HepG2 (cell line): ENCODE data around the gene CEACAM4. TPM values are rescaled to one million over a fixed set of nuclear protein-coding genes. Genes with fewer than 3 reads are reported as not detected.

Source experiments
- ATAC-seq: fragments of 200-7000 bp; cut with Tn5 transposase; 3 replicates; pipeline ENCODE4 v1.9.1; 2020; ENCODE audit warnings: mild to moderate bottlenecking, moderate library complexity
- BruUV-seq: library from RNA; stranded (reverse); fragments of 400-500 nt; replicated peaks from 2 replicates; lab custom pipeline; 2021; lab: Mats Ljungman, UMichigan
- CTCF ChIA-PET: fragments of 300-600 bp; formaldehyde crosslinking; extraction: SDS; loops from one replicate; lab custom pipeline; 2021; ENCODE audit warnings: low total read pairs, inconsistent platforms, low intra/inter-chr PET ratio; lab: Yijun Ruan, JAX
- POLR2A ChIA-PET: fragments of 350-600 bp; sonication (Branson Sonifier 250); formaldehyde crosslinking; loops from one replicate; lab custom pipeline; 2020; ENCODE audit warnings: antibody characterized with exemption, inconsistent platforms; lab: Yijun Ruan, JAX
- DNase-seq: peaks from one replicate; pipeline ENCODE4 v3.0.0-alpha.2; 2015; ENCODE audit warnings: low spot score
- FAIRE-seq: peaks from 3 replicates; lab custom pipeline; 2011; peaks lifted over from hg19 to GRCh38; lab: Jason Lieb, UNC
- H2AFZ ChIP-seq: one replicate; pipeline ENCODE4 v1.6.1; 2011; ENCODE audit warnings: low read length, inconsistent platforms
- H3K27ac ChIP-seq: fragments of 300-600 bp; 3 replicates; pipeline ENCODE4 v1.8.0; 2011; ENCODE audit warnings: mixed run types, mild to moderate bottlenecking, mixed read lengths, low read length, inconsistent platforms; ENCODE audit not compliant: insufficient read depth; ENCODE audit errors: extremely low read length
- H3K27me3 ChIP-seq, 2 experiments: fragments of 200-600 bp in 1 of 2; 2 replicates in 1 of 2; 3 replicates in 1 of 2; pipeline versions ENCODE4 v1.6.0 to v1.8.0; 2011; ENCODE audit warnings: low read length in 2 of 2, mild to moderate bottlenecking in 2 of 2, moderate library complexity in 2 of 2, inconsistent platforms in 1 of 2; ENCODE audit not compliant: insufficient read depth in 2 of 2, control insufficient read depth in 1 of 2
- H3K36me3 ChIP-seq, 2 experiments: fragments of 200-600 bp in 1 of 2; replicated peaks in 1 of 2; 2 replicates in 1 of 2; 3 replicates in 1 of 2; pipeline versions ENCODE4 v1.5.1 to v1.8.0; 2011; ENCODE audit warnings: low read length in 2 of 2, inconsistent platforms in 1 of 2; ENCODE audit not compliant: insufficient read depth in 2 of 2, control insufficient read depth in 1 of 2
- H3K4me1 ChIP-seq: 2 replicates; pipeline ENCODE4 v1.5.1; 2012; ENCODE audit warnings: low read length, inconsistent platforms; ENCODE audit not compliant: insufficient read depth
- H3K4me2 ChIP-seq: 2 replicates; pipeline ENCODE4 v1.6.0; 2011; ENCODE audit warnings: low read depth, low read length, inconsistent platforms
- H3K4me3 ChIP-seq, 3 experiments: fragments of 200-600 bp in 1 of 3; sonication (generic), shearing (Covaris generic) in 1 of 3; replicated peaks in 1 of 3; 2 replicates each; pipeline ENCODE4 v1.5.1; 2011 to 2016; ENCODE audit warnings: low read length in 3 of 3, inconsistent platforms in 2 of 3, low read depth in 2 of 3, mild to moderate bottlenecking in 2 of 3, control low read depth in 1 of 3, mixed read lengths in 1 of 3; ENCODE audit not compliant: insufficient read depth in 1 of 3
- H3K79me2 ChIP-seq: one replicate; pipeline ENCODE4 v1.6.1; 2011; ENCODE audit warnings: low read length, inconsistent platforms; ENCODE audit not compliant: insufficient read depth
- H3K9ac ChIP-seq: 2 replicates; pipeline ENCODE4 v1.6.0; 2011; ENCODE audit warnings: mild to moderate bottlenecking, low read depth, low read length, inconsistent platforms; ENCODE audit not compliant: insufficient read depth
- H3K9me3 ChIP-seq: 2 replicates; pipeline ENCODE4 v1.5.1; 2012; ENCODE audit warnings: mild to moderate bottlenecking, low read length
- H4K20me1 ChIP-seq: 2 replicates; pipeline ENCODE4 v1.6.0; 2011; ENCODE audit warnings: inconsistent platforms, mild to moderate bottlenecking, low read length, moderate library complexity; ENCODE audit not compliant: insufficient read depth
- ELK4 ChIP-seq: sonication (generic); formaldehyde crosslinking; IDR thresholded peaks from 2 replicates; pipeline ENCODE4 v1.9.0; 2021; ENCODE audit warnings: missing genetic modification reagents, borderline replicate concordance
- HNRNPLL ChIP-seq: fragments of 200-400 bp; formaldehyde crosslinking; IDR thresholded peaks from 2 replicates; pipeline ENCODE4 v1.6.1; 2017; ENCODE audit warnings: mild to moderate bottlenecking, low read depth, low read length; ENCODE audit not compliant: poor library complexity, severe bottlenecking
- KAT8 ChIP-seq: IDR thresholded peaks from 2 replicates; pipeline ENCODE4 v1.6.1; 2016; ENCODE audit warnings: missing genetic modification reagents, missing compliant biosample characterization
- NFIC ChIP-seq: IDR thresholded peaks from 2 replicates; pipeline ENCODE4 v1.6.1; 2012; ENCODE audit warnings: mild to moderate bottlenecking, low read length, inconsistent platforms
- NR3C1 ChIP-seq: sonication (generic); formaldehyde crosslinking; IDR thresholded peaks from 2 replicates; pipeline ENCODE4 v1.4.0; 2020; ENCODE audit warnings: missing genetic modification reagents
- RFX1 ChIP-seq: fragments of 450-650 bp; IDR thresholded peaks from 2 replicates; pipeline ENCODE4 v1.6.1; 2017
- SIX1 ChIP-seq: sonication (generic); formaldehyde crosslinking; IDR thresholded peaks from 2 replicates; pipeline ENCODE4 v1.4.0; 2020; ENCODE audit warnings: missing genetic modification reagents, borderline replicate concordance
- SMAD1 ChIP-seq: sonication (generic); formaldehyde crosslinking; IDR thresholded peaks from 2 replicates; pipeline ENCODE4 v1.4.0; 2020; ENCODE audit warnings: missing genetic modification reagents, low read depth, mild to moderate bottlenecking, borderline replicate concordance
- SNRNP70 ChIP-seq: fragments of 200-400 bp; formaldehyde crosslinking; IDR thresholded peaks from 2 replicates; pipeline ENCODE4 v1.6.1; 2017; ENCODE audit warnings: mild to moderate bottlenecking, low read depth, low read length, moderate library complexity
- STAG1 ChIP-seq: sonication (generic); formaldehyde crosslinking; IDR thresholded peaks from 2 replicates; pipeline ENCODE4 v1.4.0; 2020; ENCODE audit warnings: missing genetic modification reagents
- TAF15 ChIP-seq: fragments of 200-400 bp; formaldehyde crosslinking; IDR thresholded peaks from one replicate; pipeline ENCODE4 v1.6.1; 2018; ENCODE audit warnings: mild to moderate bottlenecking, low read depth, low read length; ENCODE audit not compliant: poor library complexity, severe bottlenecking
- TGIF2 ChIP-seq: IDR thresholded peaks from 2 replicates; pipeline ENCODE4 v1.6.1; 2016; ENCODE audit warnings: control low read depth, missing compliant biosample characterization
- ZNF138 ChIP-seq: sonication (generic); formaldehyde crosslinking; IDR thresholded peaks from 2 replicates; pipeline ENCODE4 v1.5.0; 2020; ENCODE audit warnings: mild to moderate bottlenecking, low read depth, missing genetic modification reagents
- ZNF335 ChIP-seq: sonication (generic); formaldehyde crosslinking; IDR thresholded peaks from 2 replicates; pipeline ENCODE4 v1.4.0; 2020; ENCODE audit warnings: missing genetic modification reagents
- ZNF350 ChIP-seq: sonication (generic); formaldehyde crosslinking; IDR thresholded peaks from 2 replicates; pipeline ENCODE4 v1.4.0; 2020; ENCODE audit warnings: mild to moderate bottlenecking, low read depth, missing genetic modification reagents, borderline replicate concordance
- ZNF792 ChIP-seq: IDR thresholded peaks from 2 replicates; pipeline ENCODE4 v1.6.1; 2016
- ZSCAN21 ChIP-seq: sonication (generic); formaldehyde crosslinking; IDR thresholded peaks from 2 replicates; pipeline ENCODE4 v1.8.0; 2022; ENCODE audit warnings: mild to moderate bottlenecking, missing genetic modification reagents, moderate library complexity, borderline replicate concordance
- WGBS: methylation state at CpG from one replicate; pipeline ENCODE4 v1.1.6; 2017; ENCODE audit warnings: low lambda C conversion rate; 5-methylcytosine and 5-hydroxymethylcytosine counted together
- in situ Hi-C: cut with HindIII; loops from 2 replicates; pipeline ENCODE4 v1.10.0; 2017; ENCODE audit warnings: low pct_unique_long_range_greater_than_20kb; ENCODE audit not compliant: extremely low pct_ligation_motif_present
- intact Hi-C: fragments of 100-400 bp; cut with micrococcal nuclease; formaldehyde crosslinking; loops from one replicate; pipeline ENCODE4 v1.10.0; 2022; ENCODE audit not compliant: unreplicated experiment
- polyA plus RNA-seq, 8 experiments: library from polyadenylated mRNA; depleted of rRNA in 3 of 8; stranded (reverse) in 7 of 8; unstranded in 1 of 8; fragments of >200 nt; fragmentation: Illumina TruSeq in 4 of 8; extraction: Trizol in 4 of 8; gene quantifications; 2 replicates each; pipeline versions ENCODE4 v1.2.1 to v1.2.3, GENCODE V29; 2011 to 2016; ENCODE audit warnings: low read depth in 4 of 8, missing spikeins in 1 of 8, mixed read lengths in 1 of 8; ENCODE audit not compliant: insufficient read depth in 1 of 8
- total RNA-seq, 5 experiments: library from RNA; depleted of rRNA; stranded (reverse); fragments of >200 nt; fragmentation: Illumina TruSeq; extraction: Trizol; gene quantifications; 2 replicates each; pipeline ENCODE4 v1.2.3, GENCODE V29; 2016; ENCODE audit warnings: low read depth in 1 of 5
- TF ChIP-seq, protein P1 (sequence below): sonication (generic); formaldehyde crosslinking; IDR thresholded peaks from 2 replicates; pipeline ENCODE4 v1.5.0; 2020; ENCODE audit warnings: missing genetic modification reagents, mild to moderate bottlenecking, borderline replicate concordance

CEACAM4 gene
- total and polyA plus RNA-seq, 2 of the 13 experiments (the other 11 are each of a cell fraction or from before 2014, with no cell fraction given) = not detected

DNA sequence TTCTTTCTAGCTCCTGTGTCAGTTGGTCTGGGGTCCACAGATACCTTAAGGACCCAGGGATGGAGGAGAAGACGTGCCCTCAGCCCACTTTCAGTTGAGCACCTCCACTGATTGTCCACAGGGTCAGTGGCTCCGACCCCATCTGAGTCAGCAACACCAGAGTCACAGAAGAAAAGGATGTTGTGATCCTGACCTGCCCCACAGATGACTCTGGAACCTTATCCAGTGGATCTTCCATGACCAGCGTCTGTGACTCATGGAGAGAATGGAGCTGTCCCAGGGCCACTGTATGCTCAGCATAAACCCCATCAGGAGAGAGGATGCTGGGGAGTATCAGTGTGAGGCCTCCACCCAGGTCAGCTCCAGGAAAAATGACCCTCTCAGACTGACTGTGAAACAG, 22.0 kb downstream of the CEACAM4 start:
- DNase-seq = no peak
- Histone ChIP-seq H3K27ac (no peak overlapping the region), H3K4me3 (no peak overlapping the region), H3K4me2 (no peak overlapping the region), H3K79me2 (no peaks in the 10 kb centered on the region), H3K27me3 (peaks cover 1 to 30% of the 10 kb centered on the region in 2 experiments; a peak in 2 of 5 replicates)
- 0% methylated on average over 2 of the region's 3 CpGs for WGBS
- BruUV-seq = no TSS peak
- ATAC-seq = no peak
- TF ChIP-seq HNRNPLL (no peak), RFX1 (no peak), ZSCAN21 (no peak), STAG1 (no peak), ZNF138 (CRISPR knock-in tag) (no peak), ELK4 (no peak), SMAD1 (no peak), SNRNP70 (no peak), ZNF792 (CRISPR knock-in tag) (no peak), NR3C1 (CRISPR knock-in tag) (no peak), ZNF335 (CRISPR knock-in tag) (no peak), NFIC (no peak), SIX1 (CRISPR knock-in tag) (no peak), TGIF2 (no peak), TAF15 (no peak), ZNF350 (CRISPR knock-in tag) (no peak), KAT8 (CRISPR knock-in tag) (no peak)
- TF ChIP-seq, protein P1, sequence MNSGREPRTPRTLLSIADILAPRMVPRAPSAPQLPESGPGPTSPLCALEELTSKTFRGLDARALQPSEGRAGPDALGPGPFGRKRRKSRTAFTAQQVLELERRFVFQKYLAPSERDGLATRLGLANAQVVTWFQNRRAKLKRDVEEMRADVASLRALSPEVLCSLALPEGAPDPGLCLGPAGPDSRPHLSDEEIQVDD (CRISPR knock-in tag) = no peak
- TF ChIP-seq, all 625 proteins: peak for 0
- Histone ChIP-seq H3K9ac (no peak overlapping the region), H2AFZ (no peak overlapping the region), H3K36me3 (no peaks in the 10 kb centered on the region), H4K20me1 (no peaks in the 10 kb centered on the region), H3K4me1 (no peaks in the 10 kb centered on the region), H3K9me3 (no peaks in the 10 kb centered on the region)
- ChIA-PET POLR2A (no interaction called here), CTCF (no interaction called here)
- intact Hi-C loops (no loop called here), in situ Hi-C loops (no loop called here)
- FAIRE-seq = no peak
